GM12878 (cell line): ENCODE measurements around the gene IGF2R. TPM values are rescaled to one million over a fixed set of nuclear protein-coding genes. Genes with fewer than 3 reads are reported as not detected.

Experiments
- ATAC-seq: fragments of 200-7000 bp; cut with Tn5 transposase; 3 replicates; pipeline ENCODE4 v1.9.1; 2020; ENCODE audit warnings: mild to moderate bottlenecking, moderate library complexity
- BruUV-seq: library from RNA; stranded (reverse); fragments of 400-500 nt; replicated peaks from 2 replicates; lab custom pipeline; 2021; lab: Mats Ljungman, UMichigan
- CTCF ChIA-PET: fragments of 300-600 bp; sonication (Branson Sonifier 250); formaldehyde crosslinking; extraction: SDS; loops from one replicate; lab custom pipeline; 2021; ENCODE audit warnings: inconsistent platforms; lab: Yijun Ruan, JAX
- POLR2A ChIA-PET: fragments of 350-600 bp; formaldehyde crosslinking; extraction: SDS; loops from one replicate; lab custom pipeline; 2021; ENCODE audit warnings: inconsistent platforms; lab: Charles Lee
- RAD21 ChIA-PET: fragments of 300-600 bp; sonication (Branson Sonifier 250); formaldehyde crosslinking; loops from one replicate; lab custom pipeline; 2023; ENCODE audit warnings: antibody characterized with exemption; ENCODE audit not compliant: unreplicated experiment; lab: Charles Lee
- SMC1A ChIA-PET: fragments of 300-600 bp; sonication (Branson Sonifier 250); formaldehyde crosslinking; loops from one replicate; lab custom pipeline; 2023; ENCODE audit not compliant: unreplicated experiment, uncharacterized antibody; lab: Charles Lee
- DNase-seq: peaks from one replicate; pipeline ENCODE4 v3.0.0-alpha.2; 2011; ENCODE audit warnings: low read depth, low spot score
- FAIRE-seq: peaks from 3 replicates; lab custom pipeline; 2011; peaks lifted over from hg19 to GRCh38; lab: Jason Lieb, UNC
- H2AFZ ChIP-seq: 2 replicates; pipeline ENCODE4 v1.6.0; 2011; ENCODE audit warnings: low read depth, low read length, control low read depth; ENCODE audit not compliant: control insufficient read depth
- H3K27ac ChIP-seq: 2 replicates; pipeline ENCODE4 v1.5.1; 2011; ENCODE audit warnings: control low read depth; ENCODE audit not compliant: control insufficient read depth, insufficient read depth
- H3K27me3 ChIP-seq, 2 experiments: replicated peaks in 1 of 2; 2 replicates each; pipeline versions ENCODE4 v1.6.0 to v1.6.1; 2011; ENCODE audit warnings: low read length in 1 of 2; ENCODE audit not compliant: control insufficient read depth in 2 of 2, insufficient read depth in 2 of 2
- H3K36me3 ChIP-seq, 2 experiments: 2 replicates each; pipeline ENCODE4 v1.5.1; 2011; ENCODE audit warnings: low read length in 1 of 2; ENCODE audit not compliant: control insufficient read depth in 2 of 2, insufficient read depth in 2 of 2
- H3K4me1 ChIP-seq: 2 replicates; pipeline ENCODE4 v1.6.1; 2011; ENCODE audit warnings: mild to moderate bottlenecking, low read length, moderate library complexity, mixed read lengths; ENCODE audit not compliant: control insufficient read depth, insufficient read depth
- H3K4me2 ChIP-seq: 2 replicates; pipeline ENCODE4 v1.6.0; 2011; ENCODE audit warnings: control low read depth; ENCODE audit not compliant: control insufficient read depth, insufficient read depth
- H3K4me3 ChIP-seq: fragments of 200-600 bp; sonication (generic); 2 replicates; pipeline ENCODE4 v1.5.1; 2016
- H3K79me2 ChIP-seq: 2 replicates; pipeline ENCODE4 v1.6.0; 2011; ENCODE audit warnings: low read length; ENCODE audit not compliant: control insufficient read depth, insufficient read depth
- H3K9ac ChIP-seq: 2 replicates; pipeline ENCODE4 v1.8.0; 2011; ENCODE audit warnings: low read length, control low read depth, mixed read lengths; ENCODE audit not compliant: control insufficient read depth, insufficient read depth
- H3K9me3 ChIP-seq: replicated peaks from 3 replicates; pipeline ENCODE4 v1.5.1; 2011; ENCODE audit warnings: mild to moderate bottlenecking, low read length; ENCODE audit not compliant: control insufficient read depth, insufficient read depth
- H4K20me1 ChIP-seq: 2 replicates; pipeline ENCODE4 v1.6.0; 2011; ENCODE audit not compliant: control insufficient read depth, insufficient read depth
- HDAC2 ChIP-seq: fragments of 200-600 bp; sonication (generic); IDR thresholded peaks from 2 replicates; pipeline ENCODE4 v1.6.1; 2017
- HSF1 ChIP-seq: fragments of 150-350 bp; IDR thresholded peaks from 2 replicates; pipeline ENCODE4 v1.6.1; 2014; ENCODE audit warnings: mild to moderate bottlenecking, low read depth, low read length
- WGBS: methylation state at CpG from one replicate; pipeline ENCODE4 v1.1.6; 2016; ENCODE audit warnings: low lambda C conversion rate; ENCODE audit not compliant: insufficient replicate concordance, insufficient coverage; ENCODE audit errors: missing lambda C conversion rate; 5-methylcytosine and 5-hydroxymethylcytosine counted together
- in situ Hi-C: fragments of 300-500 bp; cut with MboI; formaldehyde crosslinking; loops from 9 replicates; pipeline ENCODE4 v1.14.3; 2018; ENCODE audit warnings: mixed read lengths
- intact Hi-C: fragments of 100-400 bp; cut with micrococcal nuclease; formaldehyde crosslinking; loops from one replicate; pipeline ENCODE4 v1.14.2; 2022; ENCODE audit not compliant: unreplicated experiment
- polyA plus RNA-seq, 11 experiments: library from polyadenylated mRNA; depleted of rRNA in 4 of 11; unstranded in 6 of 11; stranded (reverse) in 5 of 11; fragments of >200 nt; fragmentation: Nextera tagmentation in 4 of 11; fragmentation: Illumina TruSeq in 1 of 11; extraction: Ambion mirVana in 4 of 11; extraction: Trizol in 1 of 11; gene quantifications; 1 replicate in 1 of 11; 2 replicates in 10 of 11; pipeline versions ENCODE4 v1.2.1 to v1.2.3, GENCODE V29; 2011 to 2016; ENCODE audit warnings: inconsistent platforms in 2 of 11, missing spikeins in 2 of 11, low read depth in 1 of 11
- total RNA-seq, 4 experiments: library from RNA; depleted of rRNA in 3 of 4; stranded (reverse); fragments of >200 nt in 3 of 4; fragmentation: Illumina TruSeq in 1 of 4; extraction: Trizol in 1 of 4; gene quantifications; 2 replicates each; pipeline versions ENCODE4 v1.2.1 to v1.2.3, GENCODE V29; 2013 to 2021
- TF ChIP-seq, protein P1 (sequence below): IDR thresholded peaks from 2 replicates; pipeline ENCODE4 v1.6.1; 2012; ENCODE audit warnings: low read depth, low read length, improper control_type of control experiment

Gene IGF2R
- total and polyA plus RNA-seq, 10 of the 15 experiments (the other 5 are each of a cell fraction or from before 2014, with no cell fraction given), result 1.00 to 40.1 (median 16.8) TPM

- Histone ChIP-seq H3K4me2 (no peak overlapping the region), H3K36me3 (no peaks in the 10 kb centered on the region), H3K4me1 (0 out of 2 replicates have a peak, but pooled peaks cover 3% of the 10 kb centered on the region), H3K9ac (no peak overlapping the region), H2AFZ (no peak overlapping the region), H4K20me1 (no peaks in the 10 kb centered on the region), H3K4me3 (no peak overlapping the region), H3K27ac (no peak overlapping the region), H3K9me3 (no peaks in the 10 kb centered on the region), H3K79me2 (peaks cover 24% of the 10 kb centered on the region), H3K27me3 (no peaks in the 10 kb centered on the region)
- TF ChIP-seq HSF1, result no peak
- TF ChIP-seq, protein P1, sequence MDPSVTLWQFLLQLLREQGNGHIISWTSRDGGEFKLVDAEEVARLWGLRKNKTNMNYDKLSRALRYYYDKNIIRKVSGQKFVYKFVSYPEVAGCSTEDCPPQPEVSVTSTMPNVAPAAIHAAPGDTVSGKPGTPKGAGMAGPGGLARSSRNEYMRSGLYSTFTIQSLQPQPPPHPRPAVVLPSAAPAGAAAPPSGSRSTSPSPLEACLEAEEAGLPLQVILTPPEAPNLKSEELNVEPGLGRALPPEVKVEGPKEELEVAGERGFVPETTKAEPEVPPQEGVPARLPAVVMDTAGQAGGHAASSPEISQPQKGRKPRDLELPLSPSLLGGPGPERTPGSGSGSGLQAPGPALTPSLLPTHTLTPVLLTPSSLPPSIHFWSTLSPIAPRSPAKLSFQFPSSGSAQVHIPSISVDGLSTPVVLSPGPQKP, result no peak
- no peak for TF ChIP-seq HDAC2
- POLR2A ChIA-PET, result interaction anchor here (8.4 kb wide), 1 partner anchor 14 kb away, joined by 92 read pairs; no protein-coding TSS in a partner anchor
- RAD21 ChIA-PET, result interaction anchor here (0.6 to 4.7 kb wide), 2 partner anchors 16 to 103 kb away, joined by 3 to 37 read pairs; no protein-coding TSS in a partner anchor
- intact Hi-C loops, result no loop called here
- FAIRE-seq (no peak), ATAC-seq (no peak), DNase-seq (no peak)
- SMC1A ChIA-PET, result interaction anchor here (0.6 to 2.6 kb wide), 5 partner anchors 10 to 117 kb away, joined by 4 to 11 read pairs (median 5); no protein-coding TSS in a partner anchor
- in situ Hi-C loops, result no loop called here
- no TSS peak for BruUV-seq
- CTCF ChIA-PET, result interaction anchor here (0.6 to 1.5 kb wide), 4 partner anchors 12 to 248 kb away, joined by 3 to 6 read pairs (median 4); no protein-coding TSS in a partner anchor
- WGBS, result 69% methylated on average over 4 of the region's 4 CpGs
These were observed 2.5 kb upstream of the IGF2R start for GRCh38 chr6:159966339-159966738.
